GM04503 (cell line): ENCODE results near the gene SLIT3.

Experiments used
- DNase-seq: peaks from one replicate; pipeline ENCODE4 v3.0.0-alpha.2; 2012; ENCODE audit warnings: low read depth

The SLIT3 gene

DNA sequence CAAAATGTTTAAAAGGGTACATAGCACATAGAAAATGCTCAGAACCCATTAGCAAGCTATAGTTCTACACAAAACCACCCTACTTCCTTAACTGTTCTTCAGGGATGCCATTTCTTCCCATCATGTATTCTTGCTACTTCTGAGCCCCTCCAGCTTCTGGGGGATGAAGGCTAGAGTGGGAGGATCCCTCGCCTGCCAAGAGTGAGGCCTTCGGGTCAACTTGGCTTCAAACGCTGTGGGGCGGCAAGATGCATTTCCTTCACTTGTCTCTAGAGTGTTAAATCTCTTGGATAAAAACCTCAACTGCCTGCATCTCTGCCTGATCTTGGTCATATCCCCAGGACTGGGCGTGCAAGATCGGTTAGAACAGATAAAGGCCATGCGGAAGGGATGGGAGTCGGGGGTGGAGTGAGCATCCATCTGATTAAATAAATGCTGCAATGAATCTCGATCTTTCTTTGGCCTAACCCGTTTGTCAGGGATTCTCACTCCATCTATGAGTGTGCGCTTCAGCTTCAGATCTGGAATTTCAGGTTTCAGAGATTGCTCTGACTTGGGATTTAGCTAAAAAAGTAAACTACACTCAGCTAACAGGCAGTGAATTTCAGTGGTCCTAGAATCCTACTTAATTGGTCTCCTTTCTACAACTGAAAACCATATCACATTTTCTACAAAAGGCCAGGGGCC, 603.8 kb downstream of the SLIT3 start:
- no peak for DNase-seq

DNA sequence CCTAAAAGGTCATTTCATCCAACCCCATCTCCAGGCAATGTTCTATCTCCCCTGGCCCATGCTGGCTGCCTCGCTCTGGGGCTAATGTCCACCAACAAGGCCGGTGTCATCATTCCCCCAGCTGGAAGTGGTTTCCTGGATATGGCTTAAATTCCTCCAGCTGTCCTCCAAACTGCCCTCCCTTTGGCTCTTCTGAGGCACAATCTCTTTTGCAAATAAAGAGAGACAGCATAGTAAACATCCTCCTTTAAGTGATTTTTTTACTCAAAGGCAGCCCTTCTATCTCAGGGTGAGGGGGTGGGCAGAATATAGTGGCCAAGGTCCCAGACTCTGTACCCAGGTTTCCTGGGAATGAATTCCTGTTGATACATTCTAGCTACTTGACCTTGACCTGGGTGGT, 604.3 kb downstream of the SLIT3 start:
- no peak for DNase-seq

DNA sequence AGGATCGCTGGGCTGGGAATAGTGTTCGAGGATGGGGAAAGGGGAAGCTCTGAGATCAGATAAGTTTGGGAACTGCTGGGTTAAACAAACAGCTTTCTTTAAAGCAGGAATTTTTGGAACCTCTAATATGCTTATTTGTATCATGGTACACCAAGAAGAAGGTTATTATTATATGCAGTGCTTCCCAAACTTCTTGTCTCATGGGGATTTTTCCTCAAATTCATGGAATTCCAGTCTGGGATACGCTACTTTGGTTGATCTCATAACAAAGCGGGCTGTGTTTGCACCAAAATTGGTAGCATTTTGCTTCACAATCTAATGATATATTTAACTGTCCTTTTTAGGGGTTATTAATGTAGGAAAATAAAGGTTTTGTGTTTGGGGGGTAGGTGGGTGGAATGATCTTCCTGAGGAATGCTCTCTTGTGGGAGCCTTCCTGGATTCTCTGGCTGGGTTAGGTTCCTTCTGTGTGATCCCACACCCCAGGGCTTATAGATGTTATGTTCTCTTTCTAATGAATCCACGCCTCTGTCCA, 605.6 kb downstream of the SLIT3 start:
- no peak for DNase-seq

DNA sequence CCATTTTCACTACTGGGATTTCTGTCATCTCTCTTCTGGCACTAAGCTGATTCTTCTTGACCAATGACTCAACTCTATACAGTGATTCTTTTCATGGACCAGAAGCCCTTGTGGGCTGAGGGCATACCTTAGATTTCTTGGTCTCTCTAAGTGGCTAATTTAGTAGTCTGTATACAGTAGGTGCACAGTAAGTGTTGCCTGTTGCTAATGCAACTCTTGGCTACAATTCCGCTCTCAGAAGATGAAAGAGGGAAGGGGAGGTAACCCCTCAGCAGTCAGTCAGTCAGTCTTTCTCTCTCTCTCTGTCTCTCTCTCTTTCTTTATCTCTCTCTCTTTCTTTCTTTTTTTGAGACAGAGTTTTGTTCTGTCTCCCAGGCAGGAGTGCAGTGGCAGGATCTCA, 606.6 kb downstream of the SLIT3 start:
- DNase-seq: no peak

DNA sequence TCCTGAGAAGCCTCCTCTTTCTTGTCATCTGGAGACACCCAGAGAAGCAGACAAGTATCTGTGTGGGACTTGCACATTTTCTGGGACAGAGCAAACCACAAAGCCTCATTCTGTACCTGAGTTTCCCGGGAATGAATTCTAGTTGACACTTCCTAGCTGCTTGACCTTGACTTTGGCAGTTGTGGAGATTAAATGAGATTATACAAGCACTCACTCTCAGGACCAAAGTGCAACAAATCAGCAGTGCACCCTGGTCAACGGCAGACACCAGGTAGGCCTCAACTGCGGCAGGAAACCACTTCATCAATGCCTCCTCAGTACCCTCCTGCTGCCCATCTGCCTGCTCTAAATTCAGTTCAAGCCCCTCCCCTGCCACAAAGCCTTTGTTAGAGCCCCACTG, 607.1 kb downstream of the SLIT3 start:
- DNase-seq: no peak

DNA sequence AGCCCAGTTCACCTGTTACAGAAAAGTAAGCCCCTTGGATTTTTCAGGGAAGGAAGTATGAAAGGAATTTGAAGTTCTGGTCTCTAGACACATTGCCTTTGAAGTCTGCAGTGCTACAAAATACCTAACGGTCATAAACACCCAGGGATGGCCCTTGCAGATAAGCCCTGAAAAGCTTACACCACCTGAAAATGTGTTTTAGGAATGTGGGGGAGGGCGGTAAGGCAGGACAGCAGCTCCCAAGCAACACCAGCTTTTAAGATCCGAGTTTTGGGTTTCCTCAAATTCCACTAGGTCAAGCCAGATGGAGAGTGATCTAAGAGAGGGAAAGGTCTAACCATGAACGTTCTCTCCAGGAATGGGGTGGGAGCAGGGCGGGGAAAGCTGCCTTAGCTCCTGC, 607.6 kb downstream of the SLIT3 start:
- no peak for DNase-seq

DNA sequence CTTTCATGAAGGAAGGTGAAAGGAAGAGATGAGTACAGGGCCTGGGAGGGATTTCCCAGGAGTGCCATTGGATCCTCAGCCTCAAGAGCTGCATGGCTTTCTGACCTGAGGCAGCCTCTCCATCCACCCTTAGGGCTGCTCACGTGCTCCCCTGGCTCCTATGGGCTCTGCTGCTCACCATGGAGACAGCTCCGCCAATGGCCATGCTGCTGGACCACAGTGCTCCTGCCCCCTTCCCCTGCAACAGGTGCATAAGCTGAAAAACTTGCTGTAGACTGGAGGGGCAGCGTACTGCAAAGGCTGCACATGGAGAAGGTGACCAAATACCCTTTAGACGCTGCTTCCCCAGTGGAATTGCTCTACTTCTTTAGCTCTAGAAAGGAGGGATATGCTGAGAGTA, 609.0 kb downstream of the SLIT3 start:
- DNase-seq: no peak

DNA sequence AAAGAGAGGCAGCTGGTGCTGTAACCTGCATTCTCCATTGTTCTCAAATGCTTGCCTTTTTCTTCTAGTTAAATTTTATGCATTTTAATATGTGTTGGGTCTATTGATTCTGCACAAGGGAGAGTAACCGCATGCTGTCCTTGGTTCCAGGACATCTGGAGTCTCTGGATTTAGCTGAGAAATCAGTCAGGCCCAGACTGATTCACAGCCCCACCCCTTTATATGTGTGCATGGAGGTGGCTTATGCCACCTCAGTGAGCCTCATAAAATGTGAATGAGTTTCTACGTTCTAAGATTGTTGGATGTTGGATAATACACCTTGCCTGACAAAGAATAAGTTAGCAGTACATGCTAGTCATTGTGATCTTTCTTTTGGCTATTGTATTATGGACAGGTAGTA, 611.7 kb downstream of the SLIT3 start:
- DNase-seq: no peak

DNA sequence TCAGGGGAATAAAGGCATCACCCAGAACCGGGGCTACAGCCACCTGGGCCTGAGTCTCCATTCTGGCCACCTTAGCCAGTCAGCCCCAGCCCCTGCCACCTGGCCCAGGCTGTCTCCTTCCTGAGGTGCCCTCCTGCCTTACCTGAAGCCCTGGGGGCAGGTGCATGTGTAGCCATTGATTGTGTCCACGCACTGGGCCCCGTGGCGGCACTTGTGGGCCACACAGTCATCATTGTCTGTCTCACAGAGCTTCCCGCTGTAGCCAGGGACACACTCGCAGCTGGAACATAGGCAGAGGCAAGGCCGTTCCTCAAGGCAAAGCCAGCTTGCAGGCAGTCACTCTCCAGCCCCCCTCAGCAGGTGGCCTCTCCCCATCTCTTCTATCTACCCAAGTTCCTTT, 614.1 kb downstream of the SLIT3 start:
- no peak for DNase-seq

DNA sequence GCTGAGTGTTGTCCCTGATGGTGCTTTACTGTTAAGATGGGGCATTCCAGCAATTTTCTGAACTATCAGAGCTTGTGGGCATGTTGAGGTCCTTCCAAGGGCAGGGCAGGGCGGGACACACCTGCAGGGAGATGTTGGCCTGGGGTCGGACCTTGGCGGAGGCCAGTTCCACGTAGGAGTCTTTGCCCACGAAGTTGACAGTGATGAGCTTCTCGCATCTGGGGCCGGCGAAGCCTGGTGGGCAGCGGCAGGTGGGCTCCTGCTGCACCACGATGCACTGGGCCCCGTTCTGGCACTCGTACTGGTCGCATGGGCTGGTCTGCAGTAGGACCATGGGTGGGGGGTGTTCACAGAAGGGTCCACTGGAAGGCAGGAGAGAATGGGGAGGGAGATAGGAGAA, 615.4 kb downstream of the SLIT3 start:
- DNase-seq: no peak

DNA sequence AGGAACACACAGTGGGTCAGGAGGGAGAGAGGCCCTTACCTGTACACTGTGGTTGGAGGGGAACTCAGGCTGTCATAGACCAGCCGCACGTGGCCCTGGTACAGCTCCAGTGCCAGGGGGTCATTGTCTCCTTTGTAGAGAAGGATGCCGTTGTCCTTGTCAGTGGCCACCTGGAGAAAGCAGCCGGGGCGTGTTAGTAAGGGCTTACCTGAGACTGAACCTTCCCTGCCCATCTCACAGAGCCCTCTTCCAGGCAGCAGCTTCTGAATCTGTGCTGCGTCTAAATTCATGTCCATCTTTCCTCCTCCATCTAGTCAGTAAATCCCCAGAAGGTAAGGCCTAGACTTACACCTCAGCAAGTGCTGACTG, 617.0 kb downstream of the SLIT3 start:
- DNase-seq: no peak

DNA sequence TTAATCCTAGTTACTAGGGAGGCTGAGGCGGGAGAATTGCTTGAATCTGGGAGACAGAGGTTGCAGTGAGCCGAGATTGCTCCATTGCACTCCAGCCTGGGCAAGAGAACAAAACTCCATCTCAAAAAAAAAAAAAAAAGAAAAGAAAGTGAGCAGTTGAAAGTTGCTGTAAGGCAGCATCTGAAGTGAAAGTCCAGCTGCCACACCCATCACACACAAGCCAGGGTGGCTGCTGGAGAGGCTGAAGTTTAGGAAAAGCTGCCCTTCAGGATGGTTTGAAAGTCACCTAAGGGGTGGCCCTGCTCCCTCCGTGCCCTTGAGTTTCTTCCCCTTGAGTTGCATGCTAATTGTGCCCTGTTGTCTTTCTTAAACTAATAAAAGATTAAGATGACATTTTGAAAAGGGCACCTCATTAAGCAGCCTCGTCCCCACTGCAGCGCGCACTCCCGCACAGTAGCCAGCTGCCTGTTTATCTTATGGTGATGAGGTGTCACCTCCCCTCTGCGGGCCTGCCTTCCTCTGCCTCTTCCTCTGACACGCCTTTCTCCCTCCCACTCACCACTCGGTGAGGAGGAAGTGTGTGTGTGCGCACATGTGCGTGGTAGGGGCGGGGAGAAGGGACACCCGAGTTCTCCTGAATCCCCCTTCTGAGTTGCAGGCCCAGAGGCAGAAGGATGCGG, 617.6 kb downstream of the SLIT3 start:
- no peak for DNase-seq

DNA sequence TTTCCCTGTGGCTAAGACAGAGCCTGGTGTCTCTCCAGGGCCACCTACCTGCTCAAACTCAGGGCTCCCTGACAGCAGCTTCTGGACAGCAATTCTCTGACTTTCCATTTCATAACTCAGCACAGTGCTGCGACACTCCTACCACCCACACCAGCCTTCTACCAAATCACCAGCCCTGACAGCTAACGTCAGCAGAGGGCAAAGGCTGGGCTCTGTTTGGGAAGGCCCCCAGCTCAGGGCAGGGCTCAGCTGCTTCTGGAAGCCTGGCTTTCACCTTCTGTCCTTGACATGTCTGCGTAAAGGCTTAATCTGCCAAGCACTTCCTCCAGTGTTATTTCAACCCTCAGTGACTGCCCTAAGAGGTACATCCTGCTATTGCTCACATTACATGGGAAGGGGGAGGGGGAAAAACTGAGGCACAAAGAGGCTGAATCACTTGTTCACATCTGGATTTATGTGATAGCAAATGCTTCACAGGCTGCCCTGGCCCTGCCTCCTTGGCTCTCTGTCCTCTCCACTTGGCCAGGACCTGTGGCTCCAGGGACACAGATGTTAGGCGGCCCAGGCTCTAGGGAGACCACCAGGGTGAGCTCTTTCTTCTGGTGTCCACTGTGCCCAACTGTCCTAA, 619.3 kb downstream of the SLIT3 start:
- DNase-seq: no peak

DNA sequence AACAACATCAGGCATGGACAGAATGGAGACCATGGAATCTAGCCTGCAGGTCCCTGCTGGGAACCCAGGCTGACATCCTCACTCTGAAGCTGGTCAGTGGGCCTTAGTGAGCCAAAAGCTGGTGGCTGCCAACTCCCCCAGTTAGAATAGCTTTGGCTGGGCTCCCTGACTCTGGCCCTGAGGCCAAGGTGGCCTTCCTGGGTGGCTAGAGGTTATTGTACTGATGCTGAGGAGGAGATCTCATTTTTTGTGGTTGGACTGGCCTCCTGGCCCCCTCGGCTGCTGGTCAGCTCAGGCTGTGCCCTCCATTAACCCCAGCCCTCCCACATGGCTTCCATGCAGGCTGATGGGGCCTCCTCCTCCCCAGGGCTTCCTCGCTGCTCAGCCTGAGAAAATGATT, 620.5 kb downstream of the SLIT3 start:
- DNase-seq: no peak

DNA sequence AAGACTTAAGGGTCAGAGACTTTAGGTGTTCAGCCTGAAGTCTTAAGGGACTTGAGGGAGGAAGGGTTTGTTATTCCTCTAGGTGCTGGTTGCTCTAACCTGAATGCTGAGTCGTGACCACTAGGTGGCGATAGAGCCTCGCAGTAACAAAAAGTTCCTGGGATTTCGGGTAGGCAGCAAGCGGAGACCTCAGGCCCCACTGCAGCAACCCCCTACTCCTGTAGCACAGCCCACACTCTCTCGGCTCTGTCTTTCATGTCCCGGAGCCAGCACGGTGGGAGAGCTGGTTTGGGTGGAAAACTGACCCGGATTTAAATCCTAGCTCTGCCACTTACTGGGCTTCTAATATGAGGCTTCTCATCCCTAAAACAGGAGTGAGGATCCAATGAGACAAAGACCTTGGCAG, 621.4 kb downstream of the SLIT3 start:
- DNase-seq: no peak

DNA sequence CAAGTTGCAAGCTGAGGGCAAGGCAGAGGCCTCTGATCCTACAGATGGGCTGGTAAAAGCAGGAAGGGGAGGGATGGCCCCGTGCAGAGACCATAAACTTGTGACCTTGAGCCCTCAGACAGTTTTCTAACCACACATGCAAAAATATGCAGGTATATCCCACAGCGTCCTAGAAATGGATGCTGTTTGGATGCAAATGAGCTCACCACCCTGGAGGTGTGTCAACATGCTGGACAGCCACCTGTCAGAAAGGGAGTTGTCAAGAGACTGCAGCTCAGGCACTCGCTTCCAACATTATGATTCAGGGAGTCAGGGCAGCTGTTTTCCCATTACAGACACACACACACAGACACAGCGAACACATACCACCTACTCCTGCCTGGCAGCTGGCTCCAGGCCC, 624.4 kb downstream of the SLIT3 start:
- DNase-seq: no peak

DNA sequence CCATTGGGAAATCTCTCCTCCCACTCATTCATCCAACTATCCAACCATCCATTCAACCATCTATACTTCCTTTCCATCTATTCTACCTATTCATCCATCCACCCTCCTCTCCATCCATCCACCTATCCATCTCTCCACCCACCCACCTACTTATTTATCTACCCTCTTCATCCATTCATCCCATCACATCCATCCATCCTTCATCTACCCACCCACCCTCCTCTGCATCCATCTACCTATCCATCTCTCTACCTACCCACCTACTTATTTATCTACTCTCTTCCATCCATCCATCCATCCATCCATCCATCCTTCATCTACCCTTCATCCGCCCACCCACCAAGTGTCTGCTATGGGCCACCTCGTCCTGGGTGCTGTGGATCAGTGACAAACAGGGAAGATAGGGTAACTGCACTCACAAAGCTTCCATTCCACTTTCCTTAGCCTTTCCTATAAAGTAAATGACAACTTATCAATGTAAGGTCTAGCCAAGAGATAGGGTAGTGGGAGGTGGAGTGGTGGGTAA, 625.0 kb downstream of the SLIT3 start:
- no peak for DNase-seq

DNA sequence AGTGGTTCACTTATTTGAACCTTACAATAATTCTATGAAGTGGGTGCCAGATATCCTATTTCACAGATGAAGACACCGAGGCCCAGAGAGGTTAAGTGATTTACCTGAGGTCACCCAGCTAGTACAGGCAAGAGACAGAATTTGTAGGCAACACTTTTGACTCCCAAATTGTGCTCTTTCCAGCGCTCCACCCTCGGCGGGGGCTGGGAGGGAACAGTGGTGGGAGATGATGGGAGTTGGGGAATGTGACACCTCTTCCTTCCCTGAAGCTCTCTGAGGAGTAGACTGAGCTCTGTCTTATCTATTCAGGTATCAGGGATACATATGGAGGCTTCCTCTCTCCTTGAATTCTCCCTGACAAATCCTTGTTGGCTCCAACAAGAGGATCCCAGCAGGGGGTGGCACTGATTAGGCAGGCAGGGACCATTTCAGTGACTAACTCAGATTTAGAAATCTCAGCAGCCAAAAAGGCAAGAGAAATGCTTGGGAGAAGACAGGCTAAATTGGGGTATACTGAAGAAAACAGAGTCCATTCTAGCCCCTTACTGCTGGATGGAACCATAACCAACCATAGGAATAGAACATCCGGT, 626.0 kb downstream of the SLIT3 start:
- DNase-seq: no peak

DNA sequence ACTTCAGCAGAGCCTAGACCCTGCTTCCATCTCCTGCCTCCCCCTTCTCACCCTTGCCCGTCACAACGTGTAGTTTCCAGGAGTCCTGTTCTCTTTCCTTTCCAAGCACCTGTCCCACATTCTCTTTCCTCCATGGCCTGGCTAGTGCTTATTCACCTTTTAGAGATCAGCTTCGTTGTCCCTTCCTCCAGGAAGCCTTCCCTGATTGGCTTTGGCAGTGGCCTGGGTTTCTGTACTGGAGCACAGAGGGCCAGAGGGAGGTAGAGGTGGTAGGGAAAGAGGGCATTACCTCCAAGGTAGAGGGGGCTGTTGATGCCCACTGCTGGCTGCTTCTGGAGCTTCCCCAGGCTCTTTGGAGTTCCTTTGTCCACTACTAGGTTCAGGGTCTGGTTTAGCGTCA, 628.1 kb downstream of the SLIT3 start:
- no peak for DNase-seq

DNA sequence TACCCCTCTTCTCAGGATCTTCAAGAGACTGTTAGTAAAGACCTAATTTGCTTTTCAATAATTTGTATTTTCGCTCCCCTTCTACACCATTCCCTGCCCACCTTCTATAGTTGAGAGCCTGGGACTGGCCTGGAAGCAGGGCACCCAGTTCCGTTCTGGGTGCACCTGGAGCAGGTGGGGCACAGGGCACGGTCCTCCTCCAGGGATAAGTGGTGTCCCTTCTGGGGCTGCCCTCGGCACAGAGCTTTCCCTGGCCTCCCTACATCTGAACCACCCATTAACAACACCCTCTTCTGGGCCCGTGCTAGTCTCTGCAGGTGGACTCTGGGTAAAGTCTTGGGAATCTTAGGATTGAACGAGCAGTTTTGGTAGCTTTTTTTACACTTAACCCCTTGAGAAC, 628.9 kb downstream of the SLIT3 start:
- no peak for DNase-seq

DNA sequence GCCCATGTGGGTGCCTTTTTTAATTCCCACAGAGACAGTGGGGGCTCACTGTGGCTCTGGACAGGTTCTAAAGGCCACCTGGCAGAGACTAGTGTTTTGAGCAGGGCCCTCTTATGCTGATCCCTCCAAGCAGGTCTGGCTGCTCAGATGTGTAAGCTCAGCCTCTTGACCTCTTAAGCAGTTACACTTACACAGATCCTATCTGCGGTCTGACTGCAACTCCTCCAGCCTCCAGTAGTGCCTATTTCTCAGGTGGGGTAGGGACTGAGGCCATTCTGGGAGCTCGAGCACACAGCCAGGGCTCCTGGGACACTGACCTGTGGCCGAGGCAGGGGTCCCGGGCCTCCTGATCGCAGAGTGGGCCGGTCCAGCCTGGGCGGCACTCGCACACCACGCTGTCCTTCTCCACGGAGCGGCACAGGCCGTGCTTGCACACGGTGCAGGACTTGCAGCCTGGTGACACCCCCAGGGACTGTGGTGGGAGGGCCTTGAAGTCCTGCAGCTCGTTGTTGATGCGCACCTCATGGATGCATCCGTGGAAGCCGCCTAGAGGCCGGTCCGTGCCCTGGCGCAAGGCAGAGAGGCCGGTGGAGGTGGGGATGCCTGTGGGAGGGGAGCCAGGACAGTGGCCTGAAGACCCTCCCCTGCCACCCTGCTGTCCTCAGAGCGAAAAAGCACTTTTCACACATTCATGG, 629.9 kb downstream of the SLIT3 start:
- no peak for DNase-seq

DNA sequence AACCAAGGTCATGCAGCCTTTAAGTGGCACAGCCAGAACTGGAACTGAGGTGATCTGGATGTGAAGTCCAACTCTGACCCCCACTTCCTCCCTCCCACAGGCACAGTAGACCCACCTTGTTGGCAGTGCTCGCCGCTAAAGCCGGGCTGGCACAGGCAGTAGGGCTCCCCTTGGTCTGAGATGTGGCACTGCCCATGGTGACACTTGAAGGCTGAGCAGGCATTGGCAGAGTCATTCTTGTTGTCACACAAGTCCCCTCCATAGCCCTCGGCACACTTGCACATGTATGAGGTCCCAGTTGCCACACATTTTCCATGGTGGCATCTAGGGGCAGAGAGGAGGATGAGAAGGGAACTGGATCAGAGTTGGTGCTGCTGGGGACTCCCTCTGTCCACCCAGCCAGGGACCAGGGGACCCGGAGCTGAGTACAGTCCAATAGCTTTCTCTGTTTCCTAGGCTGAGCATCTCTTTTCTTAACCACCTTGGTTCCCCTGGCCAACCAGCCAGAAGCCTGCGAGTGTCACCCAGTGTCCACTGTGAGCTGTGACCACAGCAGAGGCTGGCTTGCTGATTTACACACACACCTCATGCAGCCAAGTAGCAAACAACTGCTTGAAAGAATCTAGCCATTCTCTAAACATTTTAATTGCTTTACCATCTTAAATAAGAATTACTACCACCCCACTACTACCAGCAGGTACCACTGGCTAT, 631.1 kb downstream of the SLIT3 start:
- no peak for DNase-seq
